HG02973 (cell line): ENCODE data around the gene PTPRZ1.

Experiments
- ATAC-seq: cut with Tn5 transposase; IDR thresholded peaks from one replicate; pipeline ENCODE4 v1.9.1; 2021; ENCODE audit warnings: moderate library complexity; ENCODE audit not compliant: unreplicated experiment

The PTPRZ1 gene

GRCh38 chr7:122103064-122103463, 230.1 kb downstream of the PTPRZ1 start:
- ATAC-seq = no peak
